ENCODE data around the gene MNT.

MNT gene

GRCh38 chr17:2400474-2400866, 390 bp downstream of the MNT start:
- DNase-seq, result no peak
- H3K27ac ChIP-seq, result peak overlapping the region; percentile 98
- in situ Hi-C loops (cut with HindIII; ENCODE audit: low pct_ligation_motif_present, low sequenced_read_pairs), result no loop called here
- no peaks in the 10 kb centered on the region for H3K27me3 ChIP-seq (replicated peaks)
- peak overlapping the region; percentile 77 for H3K4me3 ChIP-seq (ENCODE audit: low read depth, low read length)
- H3K36me3 ChIP-seq (replicated peaks), result no peaks in the 10 kb centered on the region
- TF ChIP-seq CTCF (IDR thresholded peaks at IDR 0.05; ENCODE audit: low read depth, low read length, missing control alignments), result no peak

- DNase-seq, result peak; percentile 91
- H3K4me3 ChIP-seq (ENCODE audit: low read depth, low read length), result peak overlapping the region; percentile 77
- in situ Hi-C loops (cut with HindIII; ENCODE audit: low pct_ligation_motif_present, low sequenced_read_pairs), result no loop called here
- no peaks in the 10 kb centered on the region for H3K27me3 ChIP-seq (replicated peaks)
- H3K27ac ChIP-seq, result peak overlapping the region; percentile 98
- H3K36me3 ChIP-seq (replicated peaks), result no peaks in the 10 kb centered on the region
- TF ChIP-seq CTCF (IDR thresholded peaks at IDR 0.05; ENCODE audit: low read depth, low read length, missing control alignments), result peak; percentile 26
Measured at GRCh38 chr17:2399572-2400473, 1.0 kb downstream of the MNT start.

GRCh38 chr17:2398655-2399571, 1.9 kb downstream of the MNT start:
- Histone ChIP-seq H3K36me3 (replicated peaks) (no peaks in the 10 kb centered on the region), H3K27me3 (replicated peaks) (no peaks in the 10 kb centered on the region), H3K4me3 (ENCODE audit: low read depth, low read length) (peak overlapping the region; percentile 68), H3K27ac (peak overlapping the region; percentile 98)
- in situ Hi-C loops (cut with HindIII; ENCODE audit: low pct_ligation_motif_present, low sequenced_read_pairs), result no loop called here
- TF ChIP-seq CTCF (IDR thresholded peaks at IDR 0.05; ENCODE audit: low read depth, low read length, missing control alignments), result no peak
- DNase-seq, result peak; percentile 64

- DNase-seq, result no peak
- in situ Hi-C loops (cut with HindIII; ENCODE audit: low pct_ligation_motif_present, low sequenced_read_pairs), result no loop called here
- H3K4me3 ChIP-seq (ENCODE audit: low read depth, low read length), result peak overlapping the region; percentile 43
- peak overlapping the region; percentile 98 for H3K27ac ChIP-seq
- H3K27me3 ChIP-seq (replicated peaks), result no peaks in the 10 kb centered on the region
- no peaks in the 10 kb centered on the region for H3K36me3 ChIP-seq (replicated peaks)
- no peak for TF ChIP-seq CTCF (IDR thresholded peaks at IDR 0.05; ENCODE audit: low read depth, low read length, missing control alignments)
Measured at GRCh38 chr17:2398182-2398581, 2.7 kb downstream of the MNT start.

- Histone ChIP-seq H3K4me3 (ENCODE audit: low read depth, low read length) (peak overlapping the region; percentile 9), H3K36me3 (replicated peaks) (no peaks in the 10 kb centered on the region), H3K27ac (peak overlapping the region; percentile 90), H3K27me3 (replicated peaks) (no peaks in the 10 kb centered on the region)
- TF ChIP-seq CTCF (IDR thresholded peaks at IDR 0.05; ENCODE audit: low read depth, low read length, missing control alignments), result no peak
- DNase-seq, result no peak
- in situ Hi-C loops (cut with HindIII; ENCODE audit: low pct_ligation_motif_present, low sequenced_read_pairs), result no loop called here
Measured at GRCh38 chr17:2397247-2398171, 3.4 kb downstream of the MNT start.

Measured in brain microvascular endothelial cell (primary cell).